ENCODE results near the gene WDR33. TPM values are rescaled to one million over a fixed set of nuclear protein-coding genes. Genes with fewer than 3 reads are reported as not detected.
A peak's percentile ranks its signal among the peaks of the same experiment; 100 is the strongest.

Gene WDR33
- total and polyA plus RNA-seq, 10 of the 15 experiments (the other 5 are each of a cell fraction or from before 2014, with no cell fraction given) = 29.2 to 73.8 (median 45.6) TPM

- SMC1A ChIA-PET (ENCODE audit: uncharacterized antibody, unreplicated experiment) = interaction anchor here (0.7 to 2.7 kb wide), 7 partner anchors 9 to 108 kb away, joined by 3 to 15 read pairs (median 4); partner anchors contain the start of gene WDR33
- BruUV-seq (replicated peaks) = TSS peak; percentile 34
- Histone ChIP-seq H3K9me3 (replicated peaks; ENCODE audit: control insufficient read depth, insufficient read depth, low read length) (no peaks in the 10 kb centered on the region; the same call in 2 of the 3 replicates), H3K9ac (ENCODE audit: control insufficient read depth, insufficient read depth, low read length) (no peak overlapping the region), H3K79me2 (ENCODE audit: control insufficient read depth, insufficient read depth, low read length) (peaks cover 88% of the 10 kb centered on the region), H3K36me3 (ENCODE audit: control insufficient read depth in 2 of 2, insufficient read depth in 2 of 2, low read length in 1 of 2) (peaks cover 0 to 5% of the 10 kb centered on the region in 2 experiments; a peak in 2 of 4 replicates), H3K4me3 (no peak overlapping the region; the same call in 1 of the 2 replicates), H3K27ac (ENCODE audit: control insufficient read depth, insufficient read depth) (peak overlapping the region; percentile 37; the same call in 1 of the 2 replicates), H3K4me1 (ENCODE audit: control insufficient read depth, insufficient read depth, low read length) (peaks cover 29% of the 10 kb centered on the region), H4K20me1 (ENCODE audit: control insufficient read depth, insufficient read depth) (peaks cover 3% of the 10 kb centered on the region; the same call in 1 of the 2 replicates), H2AFZ (ENCODE audit: control insufficient read depth, low read depth, low read length) (no peak overlapping the region), H3K4me2 (ENCODE audit: control insufficient read depth, insufficient read depth) (peak overlapping the region; percentile 56), H3K27me3 (replicated peaks in 1 of 2; ENCODE audit: control insufficient read depth in 2 of 2, insufficient read depth in 2 of 2, low read length in 1 of 2) (no peaks in the 10 kb centered on the region)
- CTCF ChIA-PET = interaction anchor here (0.9 to 2.0 kb wide), 3 partner anchors 11 to 47 kb away, joined by 3 to 7 read pairs (median 5); no protein-coding TSS in a partner anchor
- ATAC-seq = peak; percentile 66
- POLR2A ChIA-PET = interaction anchor here (0.9 to 6.1 kb wide), 3 partner anchors 9 to 12 kb away, joined by 3 to 50 read pairs (median 3); no protein-coding TSS in a partner anchor
- DNase-seq (ENCODE audit: low read depth, low spot score) = peak; percentile 17
- peak; percentile 65 for FAIRE-seq
- 31% methylated on average over 2 of the region's 2 CpGs for WGBS (ENCODE audit: insufficient coverage, insufficient replicate concordance, low lambda C conversion rate, missing lambda C conversion rate)
- in situ Hi-C loops (cut with MboI) = no loop called here
- intact Hi-C loops (cut with micrococcal nuclease; ENCODE audit: unreplicated experiment) = loop anchor here (5.0 kb wide), 1 partner anchor 94 kb away; the partner anchor contains the start of gene SFT2D3
- RAD21 ChIA-PET (ENCODE audit: unreplicated experiment) = interaction anchor here (1.1 to 1.2 kb wide), 3 partner anchors 14 to 94 kb away, joined by 3 to 5 read pairs (median 3); partner anchors contain the start of gene WDR33
- TF ChIP-seq JUNB (IDR thresholded peaks at IDR 0.05) = peak; percentile 64
- peak; percentile 87 for TF ChIP-seq SPI1 (IDR thresholded peaks at IDR 0.05; ENCODE audit: borderline replicate concordance, insufficient read depth, low read depth, low read length)
- no peak for TF ChIP-seq ZNF217 (IDR thresholded peaks at IDR 0.05)
- TF ChIP-seq IKZF1 (conservative IDR thresholded peaks at IDR 0.05) = peak; percentile 66
- 0 out of 2 replicates have a peak, but pooled peaks have one; percentile 18 for TF ChIP-seq EED (IDR thresholded peaks at IDR 0.05; ENCODE audit: low read depth)
- peak; percentile 63; the same call in 1 of the 2 replicates for TF ChIP-seq MTA2 (IDR thresholded peaks at IDR 0.05; ENCODE audit: low read depth)
- TF ChIP-seq MEF2A (IDR thresholded peaks at IDR 0.05; ENCODE audit: insufficient read depth, low read depth, low read length) = 0 out of 2 replicates have a peak, but pooled peaks have one; percentile 6
- TF ChIP-seq ELK1 (IDR thresholded peaks at IDR 0.05; ENCODE audit: low read depth, low read length) = no peak
- TF ChIP-seq NFIC (IDR thresholded peaks at IDR 0.05; ENCODE audit: low read depth, low read length) = 0 out of 2 replicates have a peak, but pooled peaks have one; percentile 28
- no peak for TF ChIP-seq CHD2 (IDR thresholded peaks at IDR 0.05; ENCODE audit: borderline replicate concordance, low read depth, low read length)
- no peak for TF ChIP-seq GABPA (IDR thresholded peaks at IDR 0.05; ENCODE audit: low read depth)
- peak in 1 of 2 experiments; percentile 36; a peak in 1 of 4 replicates for TF ChIP-seq EP300 (IDR thresholded peaks at IDR 0.05; ENCODE audit: borderline replicate concordance in 1 of 2, control insufficient read depth in 1 of 2, low read depth in 2 of 2, low read length in 2 of 2)
- TF ChIP-seq SKIL (IDR thresholded peaks at IDR 0.05; ENCODE audit: low read depth, poor library complexity, severe bottlenecking) = no peak
- TF ChIP-seq PML (IDR thresholded peaks at IDR 0.05; ENCODE audit: low read length) = no peak
- TF ChIP-seq, protein P1, sequence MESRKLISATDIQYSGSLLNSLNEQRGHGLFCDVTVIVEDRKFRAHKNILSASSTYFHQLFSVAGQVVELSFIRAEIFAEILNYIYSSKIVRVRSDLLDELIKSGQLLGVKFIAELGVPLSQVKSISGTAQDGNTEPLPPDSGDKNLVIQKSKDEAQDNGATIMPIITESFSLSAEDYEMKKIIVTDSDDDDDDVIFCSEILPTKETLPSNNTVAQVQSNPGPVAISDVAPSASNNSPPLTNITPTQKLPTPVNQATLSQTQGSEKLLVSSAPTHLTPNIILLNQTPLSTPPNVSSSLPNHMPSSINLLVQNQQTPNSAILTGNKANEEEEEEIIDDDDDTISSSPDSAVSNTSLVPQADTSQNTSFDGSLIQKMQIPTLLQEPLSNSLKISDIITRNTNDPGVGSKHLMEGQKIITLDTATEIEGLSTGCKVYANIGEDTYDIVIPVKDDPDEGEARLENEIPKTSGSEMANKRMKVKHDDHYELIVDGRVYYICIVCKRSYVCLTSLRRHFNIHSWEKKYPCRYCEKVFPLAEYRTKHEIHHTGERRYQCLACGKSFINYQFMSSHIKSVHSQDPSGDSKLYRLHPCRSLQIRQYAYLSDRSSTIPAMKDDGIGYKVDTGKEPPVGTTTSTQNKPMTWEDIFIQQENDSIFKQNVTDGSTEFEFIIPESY (IDR thresholded peaks at IDR 0.05) = no peak
- TF ChIP-seq IRF4 (IDR thresholded peaks at IDR 0.05; ENCODE audit: low read depth, low read length) = peak; percentile 75; the same call in 1 of the 2 replicates
- 0 out of 2 replicates have a peak, but pooled peaks have one; percentile 30 for TF ChIP-seq ATF7 (IDR thresholded peaks at IDR 0.05; ENCODE audit: low read depth)
- 0 out of 2 replicates have a peak, but pooled peaks have one; percentile 51 for TF ChIP-seq NBN (IDR thresholded peaks at IDR 0.05)
- TF ChIP-seq MTA3 (IDR thresholded peaks at IDR 0.05; ENCODE audit: borderline replicate concordance, low read length) = 0 out of 2 replicates have a peak, but pooled peaks have one; percentile 25
- no peak for TF ChIP-seq ESRRA (IDR thresholded peaks at IDR 0.05; ENCODE audit: low read length)
Observed at GRCh38 chr2:127796389-127796788, 14.6 kb downstream of the WDR33 start.
